ENCODE results near the gene C4B. TPM values are rescaled to one million over a fixed set of nuclear protein-coding genes. Genes with fewer than 3 reads are reported as not detected.
"Not testable (repeated sequence)": the region's sequence is repeated elsewhere in the genome, so short reads cannot be mapped to it uniquely, and the experiment has no call there.

The C4B gene
- total RNA-seq, 1 donor, result 9.9 TPM

DNA sequence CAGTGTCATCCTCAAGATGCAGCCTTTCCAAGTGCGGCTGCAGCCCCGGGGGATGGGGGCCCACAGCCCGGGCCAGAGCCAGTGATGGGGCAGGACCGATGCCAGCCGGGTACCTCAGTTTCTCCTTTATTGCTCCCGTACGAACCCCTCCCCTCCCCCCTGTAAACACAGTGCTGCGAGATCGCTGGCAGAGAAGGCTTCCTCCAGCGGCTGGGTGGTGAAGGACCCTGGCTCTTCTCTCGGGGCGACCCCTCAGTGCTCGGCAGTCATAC is 26.4 kb downstream of the C4B start:
- not testable (repeated sequence) for H3K4me3 ChIP-seq (ENCODE audit: low read depth, low read length); DNase-seq (ENCODE audit: low read depth)

DNA sequence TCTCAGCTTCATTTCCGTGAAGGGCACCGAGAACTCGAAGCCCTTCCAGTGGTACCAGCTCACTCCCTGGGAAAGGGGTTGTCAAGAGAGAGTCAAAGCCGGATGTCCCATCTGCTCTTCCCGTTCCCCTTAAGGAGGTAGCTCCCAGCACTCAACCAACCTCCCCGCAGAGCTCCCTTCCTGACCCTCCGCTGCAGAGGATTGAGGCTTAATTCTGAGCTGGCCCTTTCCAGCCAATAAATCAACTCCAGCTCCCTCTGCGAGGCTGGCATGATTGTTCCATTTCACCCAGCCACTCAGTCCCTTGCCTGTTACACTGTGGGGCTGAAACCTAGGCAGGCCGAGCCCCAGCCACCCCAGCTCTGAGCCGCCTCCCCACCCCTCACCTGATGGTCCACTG is 26.8 kb downstream of the C4B start:
- DNase-seq (ENCODE audit: low read depth), result not testable (repeated sequence)

DNA sequence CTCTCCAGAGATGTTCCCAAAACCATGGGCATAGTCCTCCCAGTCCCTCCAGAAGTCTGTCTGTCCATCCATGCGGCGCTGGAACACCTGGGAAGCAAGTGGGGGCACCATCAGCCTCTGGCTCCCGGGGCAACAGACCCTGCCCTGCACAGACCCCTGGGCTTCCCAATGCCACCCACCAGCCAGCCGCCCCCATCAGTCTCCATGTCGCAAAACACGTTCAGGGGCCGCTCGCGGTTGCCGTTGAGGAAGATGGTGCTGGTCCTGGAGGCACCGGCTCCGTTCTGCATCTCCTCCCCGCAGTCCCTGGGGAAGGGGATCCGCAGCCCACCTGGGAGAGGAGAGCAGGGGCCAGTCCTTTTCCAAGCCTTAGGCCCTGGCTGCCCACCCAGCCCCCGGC is 27.7 kb downstream of the C4B start:
- not testable (repeated sequence) for DNase-seq (ENCODE audit: low read depth); H3K4me3 ChIP-seq (ENCODE audit: low read depth, low read length)

More for the DNA sequence above, 26.8 kb downstream of the C4B start:
- H3K4me3 ChIP-seq (ENCODE audit: low read depth, low read length), result not testable (repeated sequence)

DNA sequence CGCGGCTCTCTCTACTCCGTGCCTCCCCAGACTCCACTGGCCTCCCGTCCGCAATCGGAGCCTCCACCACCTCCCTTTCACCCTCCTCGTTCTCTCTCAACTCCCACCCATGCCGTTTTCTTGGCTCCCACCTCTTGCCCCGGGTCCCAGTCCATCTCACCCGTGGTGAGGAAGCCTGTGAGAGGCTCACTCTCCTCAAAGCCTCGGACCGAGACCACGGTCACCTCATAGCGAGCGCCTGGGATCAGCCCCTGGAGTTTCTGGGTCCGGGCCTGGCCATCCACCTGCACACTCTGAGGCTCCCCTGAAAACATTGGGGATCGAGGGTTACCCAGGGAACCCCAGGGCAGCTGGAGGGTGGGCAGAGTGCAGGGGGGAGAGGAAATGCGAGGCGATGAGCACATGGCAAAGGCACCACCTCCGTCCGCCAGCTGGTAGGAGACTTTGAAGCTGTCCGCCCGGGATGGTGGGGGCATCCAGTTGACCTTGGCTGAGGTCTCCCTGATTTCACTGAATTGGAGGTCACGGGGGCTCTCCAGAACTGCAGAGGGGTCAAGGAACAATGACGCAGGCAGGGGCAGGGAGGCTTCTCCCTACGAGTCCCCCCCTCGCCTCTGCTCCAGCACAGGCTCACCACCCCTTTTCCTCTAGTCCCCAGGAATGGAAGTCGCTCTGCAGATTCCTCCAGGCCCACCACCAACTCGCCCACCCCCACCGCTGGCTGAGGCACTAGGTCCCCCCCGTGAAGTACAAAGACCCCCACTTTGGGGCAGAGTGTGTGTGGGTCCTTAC is 29.2 kb downstream of the C4B start:
- DNase-seq (ENCODE audit: low read depth); H3K4me3 ChIP-seq (ENCODE audit: low read depth, low read length): not testable (repeated sequence)

DNA sequence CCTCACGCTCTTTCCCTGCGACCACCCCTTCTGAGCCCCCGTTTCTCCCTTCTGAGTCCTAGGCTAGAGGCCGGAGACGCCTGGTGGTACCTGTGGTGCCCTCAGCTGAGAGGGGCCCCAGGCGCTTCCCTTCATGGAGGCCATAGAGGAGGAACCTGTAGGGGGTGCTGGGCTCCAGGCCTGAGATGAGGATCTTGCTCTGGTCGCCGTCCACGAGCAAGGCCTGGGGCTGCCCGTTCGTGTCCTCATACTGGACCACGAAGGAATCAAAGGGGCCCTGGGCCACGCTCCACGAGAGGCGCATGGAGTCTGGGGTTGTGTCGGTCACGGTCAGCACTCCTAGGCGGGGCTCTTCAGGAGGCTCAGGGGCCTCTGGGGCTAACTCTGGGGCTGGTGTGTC is 30.3 kb downstream of the C4B start:
- DNase-seq (ENCODE audit: low read depth), result not testable (repeated sequence)

DNA sequence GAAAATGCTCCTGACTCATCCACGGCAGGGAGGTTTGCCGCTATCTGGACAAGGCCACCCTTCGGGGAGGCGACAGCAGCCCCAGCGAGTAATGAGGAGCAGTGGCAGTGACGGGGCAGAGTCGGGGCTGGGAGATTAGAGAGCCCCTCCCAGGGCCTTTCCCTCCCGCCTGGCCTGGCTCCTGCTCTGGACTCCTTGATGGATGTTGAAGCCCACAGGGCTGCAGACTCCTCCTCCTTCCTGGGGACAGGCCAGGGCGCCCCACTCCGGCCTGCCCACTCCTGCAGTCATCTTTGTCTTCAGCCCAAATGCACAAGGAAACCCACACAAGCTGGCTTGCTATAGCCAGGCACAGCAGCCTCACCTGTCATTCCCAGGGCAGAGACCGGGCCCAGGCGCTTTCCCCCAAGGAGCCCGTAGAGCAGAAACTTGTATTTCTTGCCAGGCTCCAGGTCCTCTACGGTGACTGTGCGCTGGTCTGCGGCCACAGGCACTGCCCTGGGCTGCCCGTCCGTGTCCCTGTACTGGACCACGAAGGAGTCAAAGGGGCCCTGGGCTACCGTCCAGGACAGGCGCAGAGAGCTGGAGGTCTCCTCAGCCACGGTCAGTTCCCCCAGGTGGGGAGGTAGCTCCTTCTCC is 31.3 kb downstream of the C4B start:
- H3K4me3 ChIP-seq (ENCODE audit: low read depth, low read length), result no peak overlapping the region
- TF ChIP-seq, protein P1, sequence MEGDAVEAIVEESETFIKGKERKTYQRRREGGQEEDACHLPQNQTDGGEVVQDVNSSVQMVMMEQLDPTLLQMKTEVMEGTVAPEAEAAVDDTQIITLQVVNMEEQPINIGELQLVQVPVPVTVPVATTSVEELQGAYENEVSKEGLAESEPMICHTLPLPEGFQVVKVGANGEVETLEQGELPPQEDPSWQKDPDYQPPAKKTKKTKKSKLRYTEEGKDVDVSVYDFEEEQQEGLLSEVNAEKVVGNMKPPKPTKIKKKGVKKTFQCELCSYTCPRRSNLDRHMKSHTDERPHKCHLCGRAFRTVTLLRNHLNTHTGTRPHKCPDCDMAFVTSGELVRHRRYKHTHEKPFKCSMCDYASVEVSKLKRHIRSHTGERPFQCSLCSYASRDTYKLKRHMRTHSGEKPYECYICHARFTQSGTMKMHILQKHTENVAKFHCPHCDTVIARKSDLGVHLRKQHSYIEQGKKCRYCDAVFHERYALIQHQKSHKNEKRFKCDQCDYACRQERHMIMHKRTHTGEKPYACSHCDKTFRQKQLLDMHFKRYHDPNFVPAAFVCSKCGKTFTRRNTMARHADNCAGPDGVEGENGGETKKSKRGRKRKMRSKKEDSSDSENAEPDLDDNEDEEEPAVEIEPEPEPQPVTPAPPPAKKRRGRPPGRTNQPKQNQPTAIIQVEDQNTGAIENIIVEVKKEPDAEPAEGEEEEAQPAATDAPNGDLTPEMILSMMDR (IDR thresholded peaks at IDR 0.05; ENCODE audit: insufficient read depth, low read depth, low read length), result no peak
- DNase-seq (ENCODE audit: low read depth), result no peak

More for the DNA sequence above, 30.3 kb downstream of the C4B start:
- H3K4me3 ChIP-seq (ENCODE audit: low read depth, low read length), result not testable (repeated sequence)

DNA sequence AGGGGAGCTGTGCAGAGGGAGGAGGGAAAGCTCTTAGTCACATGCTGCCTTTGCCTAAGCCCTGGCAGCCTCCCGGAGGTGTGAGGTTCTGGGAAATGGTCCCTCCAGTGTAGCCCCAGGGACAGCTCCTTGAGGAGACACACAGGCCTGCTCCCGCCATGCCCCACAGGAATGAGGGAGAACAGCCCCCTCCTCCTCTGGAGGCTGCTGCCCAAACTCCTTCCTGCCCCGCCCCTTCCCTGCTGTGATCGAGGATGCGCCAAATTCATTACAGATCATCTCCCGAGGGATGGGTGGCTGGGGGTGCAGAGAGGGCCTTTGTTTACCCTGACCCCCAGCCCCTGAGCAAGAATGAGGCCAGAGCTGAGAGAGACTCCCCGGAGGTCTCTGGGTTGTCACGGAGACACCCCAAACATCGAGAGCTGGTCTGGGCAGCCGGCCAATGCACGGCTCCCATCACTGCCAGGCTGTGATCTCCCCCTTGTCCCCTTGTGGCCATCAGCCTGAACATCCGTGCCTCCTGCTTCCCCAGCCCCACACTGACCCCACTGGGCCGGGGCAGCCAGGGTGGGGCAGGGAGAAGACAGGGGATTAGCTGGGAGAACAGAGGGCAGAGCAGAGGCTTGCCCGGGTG is 32.0 kb downstream of the C4B start:
- no peak overlapping the region for H3K4me3 ChIP-seq (ENCODE audit: low read depth, low read length)
- peak; percentile 19 for DNase-seq (ENCODE audit: low read depth)
- TF ChIP-seq, protein P1 (IDR thresholded peaks at IDR 0.05; ENCODE audit: insufficient read depth, low read depth, low read length), result no peak

DNA sequence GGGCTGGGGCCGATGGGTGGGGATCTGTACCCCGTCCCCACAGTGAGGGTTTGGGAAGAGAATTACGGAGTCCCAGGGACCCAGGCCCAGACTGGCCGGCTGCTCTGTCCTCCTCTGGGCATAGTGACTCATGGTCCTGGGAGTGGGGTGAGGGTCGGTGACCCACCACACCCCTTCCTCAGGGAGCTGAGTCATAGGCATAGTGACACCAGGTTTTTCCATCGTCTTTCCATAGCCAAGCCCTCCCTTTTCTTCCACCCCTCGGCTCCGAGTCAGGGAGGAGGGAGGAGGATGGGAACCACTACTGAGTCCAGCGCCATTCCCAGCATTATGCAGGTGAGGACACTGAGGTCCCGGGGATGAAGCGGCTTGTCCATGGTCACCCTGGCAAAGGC is 32.5 kb downstream of the C4B start:
- H3K4me3 ChIP-seq (ENCODE audit: low read depth, low read length), result no peak overlapping the region
- TF ChIP-seq, protein P1 (IDR thresholded peaks at IDR 0.05; ENCODE audit: insufficient read depth, low read depth, low read length), result no peak
- peak; percentile 69 for DNase-seq (ENCODE audit: low read depth)

DNA sequence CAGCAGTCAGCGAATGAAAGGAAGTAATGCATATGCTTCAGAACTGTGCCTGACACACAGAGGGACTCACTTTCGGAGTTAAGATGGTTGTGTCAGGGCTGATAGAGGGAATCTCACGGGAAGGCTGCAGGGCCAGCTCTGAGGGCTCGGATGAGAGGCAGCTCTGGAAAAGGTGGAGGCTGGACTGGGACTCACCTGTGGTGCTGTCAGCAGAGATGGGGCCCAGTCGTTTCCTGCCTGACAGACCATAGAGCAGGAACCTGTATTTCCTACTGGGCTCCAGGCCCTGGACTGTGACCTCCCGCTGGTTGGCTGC is 32.9 kb downstream of the C4B start:
- TF ChIP-seq, protein P1 (IDR thresholded peaks at IDR 0.05; ENCODE audit: insufficient read depth, low read depth, low read length), result no peak
- no peak overlapping the region for H3K4me3 ChIP-seq (ENCODE audit: low read depth, low read length)
- no peak for DNase-seq (ENCODE audit: low read depth)

Data from fibroblast of villous mesenchyme (primary cell).